Body of pancreas (tissue), 4 donors: ENCODE measurements around the gene TAS2R9. TPM values are rescaled to one million over a fixed set of nuclear protein-coding genes. Genes with fewer than 3 reads are reported as not detected.

Experiments
- ATAC-seq: fragments of 150-250 bp; one replicate; pipeline ENCODE4 v1.9.1; 2016
- DNase-seq, 4 donors: peaks; one replicate each; pipeline ENCODE4 v3.0.0-alpha.2; 2019
- H3K27ac ChIP-seq, 4 donors: fragments of 200-600 bp; sonication (generic); 1 replicate in 3 of 4; 2 replicates in 1 of 4; pipeline versions ENCODE4 v1.5.1 to v1.6.1; 2016 to 2019; ENCODE audit warnings: mild to moderate bottlenecking in 1 of 4, mixed read lengths in 1 of 4, moderate library complexity in 1 of 4
- H3K27me3 ChIP-seq, 2 donors: fragments of 200-600 bp; sonication (generic); one replicate each; pipeline ENCODE4 v1.6.0; 2016; ENCODE audit warnings: mild to moderate bottlenecking in 1 of 2
- H3K36me3 ChIP-seq, 2 donors: fragments of 200-600 bp; sonication (generic); replicated peaks in 1 of 2; 2 replicates each; pipeline ENCODE4 v1.5.1; 2016; ENCODE audit warnings: low read depth in 2 of 2; ENCODE audit not compliant: insufficient read depth in 1 of 2
- H3K4me1 ChIP-seq: fragments of 200-600 bp; sonication (generic); one replicate; pipeline ENCODE4 v1.6.0; 2016
- H3K4me3 ChIP-seq, 2 donors: fragments of 200-600 bp; sonication (generic); 1 replicate in 1 of 2; 2 replicates in 1 of 2; pipeline ENCODE4 v1.5.1; 2016 to 2019
- H3K9me3 ChIP-seq, 3 donors: fragments of 200-600 bp; sonication (generic); 1 replicate in 2 of 3; 2 replicates in 1 of 3; pipeline ENCODE4 v1.5.1; 2016
- CTCF ChIP-seq, 7 experiments: fragments of 450-650 bp in 4 of 7; fragments of 200-600 bp in 3 of 7; sonication (generic) in 3 of 7; IDR thresholded peaks; one replicate each; pipeline ENCODE4 v1.5.1; 2016 to 2019; ENCODE audit warnings: antibody characterized with exemption in 7 of 7
- POLR2A ChIP-seq, 3 donors: fragments of 450-650 bp; IDR thresholded peaks; one replicate each; pipeline ENCODE4 v1.6.1; 2016; ENCODE audit warnings: antibody characterized with exemption in 3 of 3, mild to moderate bottlenecking in 2 of 3
- WGBS, 2 donors: methylation state at CpG; one replicate each; pipeline ENCODE4 v1.1.5; 2017; 5-methylcytosine and 5-hydroxymethylcytosine counted together
- intact Hi-C: fragments of 100-400 bp; cut with DNase I; formaldehyde crosslinking; loops from one replicate; pipeline ENCODE4 v1.15.1; 2023
- total RNA-seq, 2 donors: library from RNA; depleted of rRNA; stranded (reverse); fragments of >200 nt; gene quantifications; one replicate each; pipeline ENCODE4 v1.1.0, GENCODE V29; 2016

TAS2R9 gene
- total RNA-seq, 2 donors from 2014 or later = not detected

GRCh38 chr12:10847744-10848143 is 37.8 kb upstream of the TAS2R9 start:
- no peaks in the 10 kb centered on the region for H3K9me3 ChIP-seq
- no peak overlapping the region for H3K27ac ChIP-seq
- WGBS, 2 donors = 41 to 47% methylated on average over 2 of the region's 2 CpGs
- H3K27me3 ChIP-seq = no peaks in the 10 kb centered on the region
- DNase-seq = no peak
- H3K4me3 ChIP-seq = no peak overlapping the region
- H3K4me1 ChIP-seq = no peaks in the 10 kb centered on the region
- no peaks in the 10 kb centered on the region for H3K36me3 ChIP-seq
- ATAC-seq = no peak
- no peak for TF ChIP-seq CTCF (IDR thresholded peaks at IDR 0.05)
- TF ChIP-seq POLR2A (IDR thresholded peaks at IDR 0.05) = no peak
- intact Hi-C loops = no loop called here

GRCh38 chr12:10842862-10843261 is 32.9 kb upstream of the TAS2R9 start:
- no peaks in the 10 kb centered on the region for H3K36me3 ChIP-seq
- ATAC-seq (no peak), DNase-seq (no peak)
- H3K27ac ChIP-seq = no peak overlapping the region
- H3K9me3 ChIP-seq = no peaks in the 10 kb centered on the region
- TF ChIP-seq CTCF (IDR thresholded peaks at IDR 0.05) (no peak), POLR2A (IDR thresholded peaks at IDR 0.05) (no peak)
- no peaks in the 10 kb centered on the region for H3K27me3 ChIP-seq
- no peaks in the 10 kb centered on the region for H3K4me1 ChIP-seq
- WGBS, 2 donors = 57 to 92% methylated on average over 1 to 2 of the region's 2 CpGs
- no peak overlapping the region for H3K4me3 ChIP-seq
- intact Hi-C loops = no loop called here

DNA sequence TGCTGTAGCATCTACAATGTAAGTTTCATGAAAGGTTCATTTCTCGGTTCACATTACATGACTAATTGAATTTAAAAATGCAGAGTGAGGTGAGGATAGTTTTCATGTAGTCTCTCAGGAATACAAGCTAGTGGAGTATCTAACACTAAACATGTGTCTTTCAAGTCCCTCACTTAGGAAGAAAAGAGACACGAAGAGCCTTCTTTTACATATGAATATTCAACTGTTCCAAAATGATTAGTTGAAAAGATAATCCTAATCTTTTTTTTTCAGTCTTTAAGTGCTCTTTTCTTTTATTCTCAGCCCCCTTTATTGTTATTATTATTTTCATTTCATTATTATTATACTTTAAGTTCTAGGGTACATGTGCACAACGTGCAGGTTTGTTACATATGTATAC is 28.5 kb upstream of the TAS2R9 start:
- Histone ChIP-seq H3K9me3 (no peaks in the 10 kb centered on the region), H3K27ac (no peak overlapping the region), H3K4me1 (no peaks in the 10 kb centered on the region), H3K27me3 (no peaks in the 10 kb centered on the region), H3K4me3 (no peak overlapping the region), H3K36me3 (no peaks in the 10 kb centered on the region)
- no peak for ATAC-seq
- WGBS, 2 donors = 76 to 86% methylated on average over 3 of the region's 3 CpGs
- intact Hi-C loops = no loop called here
- DNase-seq = no peak
- TF ChIP-seq CTCF (IDR thresholded peaks at IDR 0.05) (no peak), POLR2A (IDR thresholded peaks at IDR 0.05) (no peak)

DNA sequence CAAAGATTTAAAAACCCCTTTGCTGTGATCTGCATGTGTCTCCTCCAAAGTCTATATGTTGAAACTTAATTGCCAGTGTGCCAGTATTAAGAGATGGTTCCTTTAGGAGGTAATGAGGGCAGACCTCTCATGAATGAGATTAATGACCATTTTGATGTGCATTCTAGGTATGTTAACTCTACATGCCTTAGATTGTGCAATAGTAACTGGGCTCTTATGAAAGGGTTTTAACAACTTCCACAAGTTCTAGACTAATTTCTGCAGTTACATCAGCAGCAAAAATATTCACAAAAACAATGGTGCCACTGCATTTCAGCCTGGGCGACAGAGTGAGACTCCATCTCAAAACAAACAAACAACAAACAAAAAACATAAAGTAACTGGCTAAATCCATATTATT is 20.0 kb upstream of the TAS2R9 start:
- 93 to 100% methylated on average over 1 of the region's 1 CpG for WGBS, 2 donors
- Histone ChIP-seq H3K27ac (no peak overlapping the region), H3K9me3 (no peaks in the 10 kb centered on the region), H3K4me3 (no peak overlapping the region), H3K36me3 (no peaks in the 10 kb centered on the region), H3K27me3 (no peaks in the 10 kb centered on the region), H3K4me1 (no peaks in the 10 kb centered on the region)
- no peak for ATAC-seq
- no peak for DNase-seq
- intact Hi-C loops = no loop called here
- no peak for TF ChIP-seq POLR2A (IDR thresholded peaks at IDR 0.05)
- TF ChIP-seq CTCF (IDR thresholded peaks at IDR 0.05) = no peak

- DNase-seq (no peak), ATAC-seq (no peak)
- Histone ChIP-seq H3K36me3 (no peaks in the 10 kb centered on the region), H3K9me3 (no peaks in the 10 kb centered on the region), H3K4me1 (no peaks in the 10 kb centered on the region), H3K27ac (no peak within 1 kb of the TSS), H3K4me3 (no peak within 1 kb of the TSS), H3K27me3 (no peaks in the 10 kb centered on the region)
- intact Hi-C loops = no loop called here
- 86 to 92% methylated on average over 3 of the region's 3 CpGs for WGBS, 2 donors
- TF ChIP-seq POLR2A (IDR thresholded peaks at IDR 0.05) = no peak
- TF ChIP-seq CTCF (IDR thresholded peaks at IDR 0.05) = no peak
Measured at GRCh38 chr12:10826258-10826657, 16.3 kb upstream of the TAS2R9 start, which contains the start of gene TAS2R10. Gene TAS2R10, minus strand, starts transcription at chr12:10826358. Its CDS starts 89 bp downstream, at chr12:10826269.
